GM12892 (cell line): Measurements from ENCODE around the gene NKD1.

Experiments
- POLR2A ChIP-seq: IDR thresholded peaks from 2 replicates; pipeline ENCODE4 v1.6.1; 2011; ENCODE audit warnings: low read depth, low read length, control low read depth
- POLR2AphosphoS5 ChIP-seq: IDR thresholded peaks from 2 replicates; pipeline ENCODE4 v1.6.1; 2011; ENCODE audit warnings: low read depth, low read length, control low read depth
- TAF1 ChIP-seq: IDR thresholded peaks from 2 replicates; pipeline ENCODE4 v1.6.1; 2011; ENCODE audit warnings: low read depth, mild to moderate bottlenecking, control low read depth, low read length, borderline replicate concordance

GRCh38 chr16:50555952-50556673, 7.9 kb downstream of the NKD1 start:
- TF ChIP-seq POLR2A (no peak), TAF1 (no peak), POLR2AphosphoS5 (no peak)
